H1 (cell line): Measurements from ENCODE around the gene ABHD2. TPM values are rescaled to one million over a fixed set of nuclear protein-coding genes. Genes with fewer than 3 reads are reported as not detected.

Experiments used
- CTBP2 ChIP-seq: IDR thresholded peaks from 2 replicates; pipeline ENCODE4 v1.7.0; 2011; ENCODE audit warnings: borderline replicate concordance, mild to moderate bottlenecking, moderate library complexity, mixed read lengths, low read length; ENCODE audit not compliant: insufficient read depth, insufficient read length
- EP300 ChIP-seq, 2 experiments: IDR thresholded peaks; 1 replicate in 1 of 2; 2 replicates in 1 of 2; pipeline ENCODE4 v1.6.1; 2011 to 2012; ENCODE audit warnings: low read depth in 2 of 2, low read length in 2 of 2, mild to moderate bottlenecking in 2 of 2, borderline replicate concordance in 1 of 2, inconsistent platforms in 1 of 2, moderate library complexity in 1 of 2
- MAX ChIP-seq: IDR thresholded peaks from 2 replicates; pipeline ENCODE4 v1.6.1; 2012; ENCODE audit warnings: inconsistent platforms
- POLR2A ChIP-seq, 2 experiments: IDR thresholded peaks; 1 replicate in 1 of 2; 2 replicates in 1 of 2; pipeline ENCODE4 v1.6.1; 2011; ENCODE audit warnings: low read depth in 2 of 2, low read length in 2 of 2, mild to moderate bottlenecking in 2 of 2; ENCODE audit errors: control extremely low read depth in 1 of 2
- RFX5 ChIP-seq: IDR thresholded peaks from 2 replicates; pipeline ENCODE4 v1.6.1; 2011; ENCODE audit warnings: low read depth, low read length, improper control_type of control experiment, borderline replicate concordance
- polyA plus RNA-seq, 7 experiments: library from polyadenylated mRNA; depleted of rRNA in 3 of 7; stranded (reverse) in 5 of 7; unstranded in 2 of 7; fragments of >200 nt in 5 of 7; fragments of 200-250 nt in 2 of 7; gene quantifications; 1 replicate in 5 of 7; 2 replicates in 1 of 7; 4 replicates in 1 of 7; pipeline versions ENCODE4 v1.2.1 to v1.2.3, GENCODE V29; 2011 to 2013; ENCODE audit warnings: missing spikeins in 2 of 7, mixed read lengths in 2 of 7
- total RNA-seq: library from RNA; stranded (reverse); fragmentation: NEBNext Ultra II Directional; extraction: Animal tissue kit (Norgen Biotek cat#: 25700); gene quantifications from 2 replicates; pipeline ENCODE4 v1.2.1, GENCODE V29; 2021

Gene ABHD2
- total and polyA plus RNA-seq, 2 of the 8 experiments (the other 6 are each of a cell fraction or from before 2014, with no cell fraction given), result 9.1 to 23.7 TPM

- no peak for TF ChIP-seq RFX5
- TF ChIP-seq CTBP2, result no peak
- no peak for TF ChIP-seq EP300 (IDR thresholded peaks at IDR 0.05; ENCODE audit: borderline replicate concordance in 1 of 2, low read depth in 2 of 2, low read length in 2 of 2)
- no peak for TF ChIP-seq MAX
- no peak for TF ChIP-seq POLR2A (IDR thresholded peaks at IDR 0.05; ENCODE audit: control extremely low read depth in 1 of 2, low read depth in 2 of 2, low read length in 2 of 2)
Measured at GRCh38 chr15:89221543-89221942, 133.3 kb downstream of the ABHD2 start, which contains the start of gene RLBP1 (continued).
